Endothelial cell of umbilical vein (primary cell): ENCODE data around the gene OR13J1.

ENCODE experiments used
- EZH2 ChIP-seq: IDR thresholded peaks from 2 replicates; pipeline ENCODE4 v1.6.1; 2012; ENCODE audit warnings: borderline replicate concordance, low read depth, mild to moderate bottlenecking, moderate library complexity, low read length, inconsistent platforms; ENCODE audit not compliant: severe bottlenecking
- GATA2 ChIP-seq: IDR thresholded peaks from 2 replicates; pipeline ENCODE4 v1.7.0; 2011; ENCODE audit warnings: low read depth, mild to moderate bottlenecking, moderate library complexity, mixed read lengths, low read length; ENCODE audit not compliant: insufficient read length, insufficient read depth
- JUN ChIP-seq: IDR thresholded peaks from 2 replicates; pipeline ENCODE4 v1.6.1; 2011; ENCODE audit warnings: borderline replicate concordance, low read depth; ENCODE audit not compliant: insufficient read length, insufficient read depth
- MYC ChIP-seq: IDR thresholded peaks from one replicate; pipeline ENCODE4 v1.6.1; 2011; ENCODE audit warnings: mild to moderate bottlenecking, low read depth, low read length
- POLR2A ChIP-seq: IDR thresholded peaks from 2 replicates; pipeline ENCODE4 v1.6.1; 2012; ENCODE audit warnings: low read depth, mild to moderate bottlenecking, control low read depth, low read length
- POLR2AphosphoS5 ChIP-seq: IDR thresholded peaks from 2 replicates; pipeline ENCODE4 v1.6.1; 2012; ENCODE audit warnings: low read depth, mild to moderate bottlenecking, control low read depth, low read length, moderate library complexity; ENCODE audit not compliant: insufficient read depth
- TF ChIP-seq, protein P1 (sequence below): IDR thresholded peaks from 2 replicates; pipeline ENCODE4 v1.6.1; 2011; ENCODE audit not compliant: insufficient read depth, insufficient read length
- TF ChIP-seq, protein P2 (sequence below), 2 donors: IDR thresholded peaks; 1 replicate in 1 of 2; 2 replicates in 1 of 2; pipeline ENCODE4 v1.5.1; 2011; ENCODE audit warnings: low read length in 2 of 2, mild to moderate bottlenecking in 2 of 2, moderate library complexity in 2 of 2, control low read depth in 1 of 2, inconsistent platforms in 1 of 2, low read depth in 1 of 2; ENCODE audit not compliant: insufficient read depth in 1 of 2; ENCODE audit errors: extremely low read depth in 1 of 2

DNA sequence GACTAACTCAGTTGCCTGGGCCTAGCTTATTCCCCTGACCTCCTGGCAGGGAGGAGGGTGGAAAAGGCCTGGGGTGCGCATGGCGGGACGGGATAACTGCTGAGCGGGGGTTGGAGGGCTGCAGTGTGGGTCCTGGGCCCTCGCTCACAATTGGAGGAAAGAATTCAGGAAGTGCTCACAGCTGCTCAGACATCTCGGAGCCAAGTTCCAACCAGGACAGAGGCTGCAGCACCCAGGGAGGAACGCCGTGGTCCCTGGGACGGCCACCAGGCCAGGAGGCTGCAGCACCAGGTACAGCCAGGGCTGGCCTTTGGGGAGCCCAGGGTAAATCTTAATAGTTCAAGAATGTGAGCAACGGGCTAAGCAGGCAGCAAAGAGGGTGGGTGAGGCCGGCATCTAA lies 39.1 kb upstream of the OR13J1 start, which contains the start of gene SPAAR:
- no peak for TF ChIP-seq EZH2
- TF ChIP-seq POLR2A = peak; percentile 60
- TF ChIP-seq POLR2AphosphoS5 = peak; percentile 56
- TF ChIP-seq, protein P1, sequence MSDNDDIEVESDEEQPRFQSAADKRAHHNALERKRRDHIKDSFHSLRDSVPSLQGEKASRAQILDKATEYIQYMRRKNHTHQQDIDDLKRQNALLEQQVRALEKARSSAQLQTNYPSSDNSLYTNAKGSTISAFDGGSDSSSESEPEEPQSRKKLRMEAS = no peak
- TF ChIP-seq, protein P2, sequence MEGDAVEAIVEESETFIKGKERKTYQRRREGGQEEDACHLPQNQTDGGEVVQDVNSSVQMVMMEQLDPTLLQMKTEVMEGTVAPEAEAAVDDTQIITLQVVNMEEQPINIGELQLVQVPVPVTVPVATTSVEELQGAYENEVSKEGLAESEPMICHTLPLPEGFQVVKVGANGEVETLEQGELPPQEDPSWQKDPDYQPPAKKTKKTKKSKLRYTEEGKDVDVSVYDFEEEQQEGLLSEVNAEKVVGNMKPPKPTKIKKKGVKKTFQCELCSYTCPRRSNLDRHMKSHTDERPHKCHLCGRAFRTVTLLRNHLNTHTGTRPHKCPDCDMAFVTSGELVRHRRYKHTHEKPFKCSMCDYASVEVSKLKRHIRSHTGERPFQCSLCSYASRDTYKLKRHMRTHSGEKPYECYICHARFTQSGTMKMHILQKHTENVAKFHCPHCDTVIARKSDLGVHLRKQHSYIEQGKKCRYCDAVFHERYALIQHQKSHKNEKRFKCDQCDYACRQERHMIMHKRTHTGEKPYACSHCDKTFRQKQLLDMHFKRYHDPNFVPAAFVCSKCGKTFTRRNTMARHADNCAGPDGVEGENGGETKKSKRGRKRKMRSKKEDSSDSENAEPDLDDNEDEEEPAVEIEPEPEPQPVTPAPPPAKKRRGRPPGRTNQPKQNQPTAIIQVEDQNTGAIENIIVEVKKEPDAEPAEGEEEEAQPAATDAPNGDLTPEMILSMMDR (IDR thresholded peaks at IDR 0.05; ENCODE audit: extremely low read depth in 1 of 2, insufficient read depth in 1 of 2, low read depth in 1 of 2, low read length in 2 of 2) = no peak
- peak; percentile 20 for TF ChIP-seq MYC
- no peak for TF ChIP-seq GATA2
- TF ChIP-seq JUN = no peak
